GM20431 (cell line): ENCODE data around the gene KCNAB3.
"Not testable (repeated sequence)": the region's sequence is repeated elsewhere in the genome, so short reads cannot be mapped to it uniquely, and the experiment has no call there.

ENCODE experiments used
- in situ Hi-C: fragments of 300-500 bp; cut with MseI, MboI; formaldehyde crosslinking; loops from one replicate; pipeline ENCODE4 v1.15.0; 2020; ENCODE audit warnings: low sequenced_read_pairs; ENCODE audit not compliant: unreplicated experiment

Gene KCNAB3

GRCh38 chr17:7929158-7930023 lies at the start of gene KCNAB3:
KCNAB3 (minus strand) TSS chr17:7929856; CDS start chr17:7929435, 421 bp downstream.
- in situ Hi-C loops = no loop called here

- in situ Hi-C loops = loop anchor here (25.0 kb wide), 1 partner anchor 241 kb away; no protein-coding TSS in a partner anchor
Measured at GRCh38 chr17:7977805-7978204, 48.1 kb upstream of the KCNAB3 start.

GRCh38 chr17:7977039-7977438 lies 47.4 kb upstream of the KCNAB3 start:
- in situ Hi-C loops = loop anchor here (25.0 kb wide), 1 partner anchor 240 kb away; no protein-coding TSS in a partner anchor

GRCh38 chr17:7974638-7975131 lies 45.0 kb upstream of the KCNAB3 start:
- in situ Hi-C loops = loop anchor here (25.0 kb wide), 1 partner anchor 237 kb away; no protein-coding TSS in a partner anchor

GRCh38 chr17:7972131-7972785 lies 42.6 kb upstream of the KCNAB3 start:
- in situ Hi-C loops = no loop called here

GRCh38 chr17:7971651-7972050 lies 42.0 kb upstream of the KCNAB3 start:
- in situ Hi-C loops = no loop called here

GRCh38 chr17:7969433-7969832 lies 39.8 kb upstream of the KCNAB3 start:
- in situ Hi-C loops = no loop called here

GRCh38 chr17:7967751-7968150 lies 38.1 kb upstream of the KCNAB3 start:
- in situ Hi-C loops = no loop called here

GRCh38 chr17:7961421-7961820 lies 31.8 kb upstream of the KCNAB3 start:
- in situ Hi-C loops = no loop called here

GRCh38 chr17:7959503-7960253 lies 30.0 kb upstream of the KCNAB3 start:
- in situ Hi-C loops = no loop called here

GRCh38 chr17:7956228-7956965 lies 26.7 kb upstream of the KCNAB3 start:
- in situ Hi-C loops = no loop called here

GRCh38 chr17:7955414-7956227 lies 26.0 kb upstream of the KCNAB3 start:
- in situ Hi-C loops = no loop called here

- in situ Hi-C loops = not testable (repeated sequence)
Measured at GRCh38 chr17:7953266-7953665, 23.6 kb upstream of the KCNAB3 start.

- in situ Hi-C loops = no loop called here
Measured at GRCh38 chr17:7951143-7951792, 21.6 kb upstream of the KCNAB3 start.

- in situ Hi-C loops = no loop called here
Measured at GRCh38 chr17:7950578-7950977, 20.9 kb upstream of the KCNAB3 start.

- in situ Hi-C loops = no loop called here
Measured at GRCh38 chr17:7947651-7948050, 18.0 kb upstream of the KCNAB3 start.

GRCh38 chr17:7946441-7946840 lies 16.8 kb upstream of the KCNAB3 start:
- in situ Hi-C loops = no loop called here

- in situ Hi-C loops = no loop called here
Measured at GRCh38 chr17:7945651-7946050, 16.0 kb upstream of the KCNAB3 start.
